Heart left ventricle (tissue), 16 donors: ENCODE results near the gene HAUS8. TPM values are rescaled to one million over a fixed set of nuclear protein-coding genes. Genes with fewer than 3 reads are reported as not detected.

Experiments used
- ATAC-seq, 4 donors: fragments of 200-7000 bp; cut with Tn5 transposase; one replicate each; pipeline ENCODE4 v1.9.1; 2020 to 2022; ENCODE audit warnings: moderate library complexity in 4 of 4, mild to moderate bottlenecking in 3 of 4, moderate number of reproducible peaks in 1 of 4
- DNase-seq, 5 donors: peaks; one replicate each; pipeline ENCODE4 v3.0.0-alpha.2; 2020
- H3K27ac ChIP-seq, 12 donors: fragments of 200-600 bp; sonication (generic) in 4 of 12; one replicate each; pipeline versions ENCODE4 v1.5.0 to v1.8.0; 2016 to 2022; ENCODE audit warnings: mild to moderate bottlenecking in 2 of 12
- H3K27me3 ChIP-seq, 9 donors: fragments of 200-600 bp; sonication (generic) in 2 of 9; one replicate each; pipeline versions ENCODE4 v1.5.1 to v1.8.0; 2016 to 2022; ENCODE audit warnings: mild to moderate bottlenecking in 3 of 9
- H3K36me3 ChIP-seq, 9 donors: fragments of 200-600 bp; sonication (generic) in 2 of 9; one replicate each; pipeline versions ENCODE4 v1.5.0 to v1.8.0; 2018 to 2022; ENCODE audit warnings: mild to moderate bottlenecking in 2 of 9
- H3K4me1 ChIP-seq, 12 donors: fragments of 200-600 bp; sonication (generic) in 4 of 12; one replicate each; pipeline versions ENCODE4 v1.5.0 to v1.8.0; 2016 to 2022; ENCODE audit warnings: mild to moderate bottlenecking in 3 of 12
- H3K4me3 ChIP-seq, 12 donors: fragments of 200-600 bp; sonication (generic) in 4 of 12; one replicate each; pipeline versions ENCODE4 v1.5.0 to v1.8.0; 2017 to 2022; ENCODE audit warnings: mild to moderate bottlenecking in 9 of 12, moderate library complexity in 4 of 12
- H3K9me3 ChIP-seq, 12 donors: fragments of 200-600 bp; sonication (generic) in 4 of 12; one replicate each; pipeline versions ENCODE4 v1.5.0 to v1.8.0; 2016 to 2022; ENCODE audit warnings: mild to moderate bottlenecking in 1 of 12
- POLR2A ChIP-seq, 2 donors: fragments of 450-650 bp; IDR thresholded peaks; one replicate each; pipeline ENCODE4 v1.6.1; 2017; ENCODE audit warnings: antibody characterized with exemption in 2 of 2, mild to moderate bottlenecking in 2 of 2, moderate library complexity in 2 of 2
- WGBS, 4 donors: extraction: QIAGEN DNeasy Blood & Tissue Kit in 2 of 4; methylation state at CpG; one replicate each; pipeline versions ENCODE4 v1.1.5 to v1.1.7; 2013 to 2018; 5-methylcytosine and 5-hydroxymethylcytosine counted together
- intact Hi-C, 10 donors: fragments of 100-400 bp; cut with DNase I; formaldehyde crosslinking; loops; one replicate each; pipeline versions ENCODE4 v1.11.1 to v1.14.2; 2022
- polyA plus RNA-seq, 2 donors: library from polyadenylated mRNA; stranded (reverse); fragments of 200-250 nt; gene quantifications; one replicate each; pipeline ENCODE4 v1.2.3, GENCODE V29; 2013
- total RNA-seq, 9 donors: library from RNA; depleted of rRNA in 2 of 9; stranded (reverse); fragments of >200 nt in 2 of 9; fragmentation: NEBNext Ultra II Directional in 3 of 9; extraction: Animal tissue kit (Norgen Biotek cat#: 25700) in 3 of 9; gene quantifications; one replicate each; pipeline versions ENCODE4 v1.1.0 to v1.2.4, GENCODE V29; 2016 to 2023
- TF ChIP-seq, protein P1 (sequence below), 12 donors: fragments of 200-600 bp; sonication (generic) in 4 of 12; IDR thresholded peaks; one replicate each; pipeline versions ENCODE4 v1.5.0 to v1.8.0; 2018 to 2022; ENCODE audit warnings: antibody characterized with exemption in 12 of 12, mild to moderate bottlenecking in 5 of 12
- donor health status: ischemic (EF 13 %, LVEDD 7.1; RV severe dilation, severe dysfunction).
- donor health status: healthy with polysubstance abuse.
- donor health status: DM: no; HTN: yes; CAD: no.
- donor health status: DM: no; HTN: no; CAD: no.
- donor health status: ischemic (EF 25% LVEDD 6.9; RV normal size, moderate dysfunction).
- donor health status: ischemic (EF 25% LVEDD 5.7; RV mildly dilated, moderate dysfunction).
- donor health status: healthy.
- donor health status: DM: yes; HTN: yes; CAD: no.
- donor health status: ischemic (EF 35%, LVEDD 5.7; RV mildly dilated, moderate dysfunction).
- donor health status: nonischemic (EF 11% LVEDD 7.7; RV severe dilation, severe dysfunction).
- donor health status: DM: yes; HTN: yes; CAD: no.
- donor health status: PGD.
- donor health status: ischemic (EF 29% LVEDD 5.4; RV normal size, mild dysfunction).
- donor health status: nonischemic (EF 23%, LVEDD 6.1; RV moderate dilation, normal function).

Gene HAUS8
- total and polyA plus RNA-seq, 11 donors: 2.1 to 9.2 (median 4.7) TPM

DNA sequence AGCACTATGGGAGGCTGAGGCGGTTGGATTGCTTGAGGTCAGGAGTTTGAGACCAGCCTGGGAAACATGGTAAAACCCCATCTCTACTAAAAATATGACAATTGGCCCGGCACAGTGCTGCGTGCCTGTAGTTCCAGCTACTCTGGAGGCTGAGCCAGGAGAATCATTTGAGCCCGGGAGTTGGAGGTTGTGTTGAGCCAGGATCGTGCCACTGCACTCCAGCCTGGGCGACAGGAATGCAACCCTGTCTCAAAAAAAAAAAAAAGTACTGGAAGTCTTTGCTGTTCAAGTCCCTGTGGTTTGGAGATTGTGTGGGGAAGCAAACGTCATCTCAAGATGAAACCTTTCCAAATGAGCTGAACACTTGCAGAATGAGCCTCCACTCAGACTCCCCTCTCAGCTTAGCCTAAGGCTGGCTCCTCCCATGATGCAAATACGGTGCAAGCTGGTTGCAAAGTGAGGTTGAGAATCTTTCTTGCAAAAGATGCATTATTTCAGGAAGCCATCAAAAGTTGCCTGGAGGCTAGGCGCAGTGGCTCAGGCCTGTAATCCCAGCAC is 46.6 kb upstream of the HAUS8 start:
- no peak overlapping the region for H3K4me3 ChIP-seq
- H3K27me3 ChIP-seq: no peaks in the 10 kb centered on the region
- peaks cover 0 to 60% (median 17%) of the 10 kb centered on the region in 12 donors for H3K4me1 ChIP-seq
- TF ChIP-seq, protein P1, sequence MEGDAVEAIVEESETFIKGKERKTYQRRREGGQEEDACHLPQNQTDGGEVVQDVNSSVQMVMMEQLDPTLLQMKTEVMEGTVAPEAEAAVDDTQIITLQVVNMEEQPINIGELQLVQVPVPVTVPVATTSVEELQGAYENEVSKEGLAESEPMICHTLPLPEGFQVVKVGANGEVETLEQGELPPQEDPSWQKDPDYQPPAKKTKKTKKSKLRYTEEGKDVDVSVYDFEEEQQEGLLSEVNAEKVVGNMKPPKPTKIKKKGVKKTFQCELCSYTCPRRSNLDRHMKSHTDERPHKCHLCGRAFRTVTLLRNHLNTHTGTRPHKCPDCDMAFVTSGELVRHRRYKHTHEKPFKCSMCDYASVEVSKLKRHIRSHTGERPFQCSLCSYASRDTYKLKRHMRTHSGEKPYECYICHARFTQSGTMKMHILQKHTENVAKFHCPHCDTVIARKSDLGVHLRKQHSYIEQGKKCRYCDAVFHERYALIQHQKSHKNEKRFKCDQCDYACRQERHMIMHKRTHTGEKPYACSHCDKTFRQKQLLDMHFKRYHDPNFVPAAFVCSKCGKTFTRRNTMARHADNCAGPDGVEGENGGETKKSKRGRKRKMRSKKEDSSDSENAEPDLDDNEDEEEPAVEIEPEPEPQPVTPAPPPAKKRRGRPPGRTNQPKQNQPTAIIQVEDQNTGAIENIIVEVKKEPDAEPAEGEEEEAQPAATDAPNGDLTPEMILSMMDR (IDR thresholded peaks at IDR 0.05): no peak
- TF ChIP-seq POLR2A (IDR thresholded peaks at IDR 0.05): no peak
- WGBS, 4 donors: 84 to 89% (median 85%) methylated on average over 9 of the region's 9 CpGs
- H3K9me3 ChIP-seq: no peaks in the 10 kb centered on the region
- no peak overlapping the region for H3K27ac ChIP-seq
- DNase-seq: no peak
- ATAC-seq: no peak
- H3K36me3 ChIP-seq: peaks cover 0 to 30% (median 0%) of the 10 kb centered on the region in 9 donors
- intact Hi-C loops: no loop called here

DNA sequence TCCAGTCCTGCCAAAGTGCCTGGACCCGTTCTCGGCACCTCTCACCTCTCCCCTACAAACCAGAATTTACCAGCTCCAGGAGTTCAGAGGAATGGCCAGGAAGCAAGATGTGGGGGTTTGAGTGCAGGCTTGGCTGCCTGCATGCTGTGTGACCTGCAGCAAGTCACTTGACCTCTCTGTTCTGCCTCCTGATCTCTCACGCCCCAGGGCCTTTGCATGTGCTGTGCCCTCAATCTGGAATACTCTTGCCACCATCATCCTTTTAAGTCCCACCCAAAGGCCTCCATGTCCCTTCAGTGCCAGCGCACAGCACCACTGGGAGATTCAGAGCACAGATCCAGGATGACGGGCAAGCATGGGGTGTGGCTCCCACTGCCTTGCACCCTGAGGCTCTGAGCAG is 43.7 kb upstream of the HAUS8 start:
- DNase-seq (no peak), ATAC-seq (no peak)
- H3K9me3 ChIP-seq: no peaks in the 10 kb centered on the region
- no peak for TF ChIP-seq POLR2A (IDR thresholded peaks at IDR 0.05)
- TF ChIP-seq, protein P1 (IDR thresholded peaks at IDR 0.05): no peak
- H3K4me3 ChIP-seq: no peak overlapping the region
- 92 to 95% (median 93%) methylated on average over 5 of the region's 5 CpGs for WGBS, 4 donors
- H3K36me3 ChIP-seq: peaks cover 0 to 36% (median 0%) of the 10 kb centered on the region in 9 donors
- peaks cover 0 to 57% (median 0%) of the 10 kb centered on the region in 12 donors for H3K4me1 ChIP-seq
- H3K27ac ChIP-seq: no peak overlapping the region
- H3K27me3 ChIP-seq: no peaks in the 10 kb centered on the region
- intact Hi-C loops: no loop called here

DNA sequence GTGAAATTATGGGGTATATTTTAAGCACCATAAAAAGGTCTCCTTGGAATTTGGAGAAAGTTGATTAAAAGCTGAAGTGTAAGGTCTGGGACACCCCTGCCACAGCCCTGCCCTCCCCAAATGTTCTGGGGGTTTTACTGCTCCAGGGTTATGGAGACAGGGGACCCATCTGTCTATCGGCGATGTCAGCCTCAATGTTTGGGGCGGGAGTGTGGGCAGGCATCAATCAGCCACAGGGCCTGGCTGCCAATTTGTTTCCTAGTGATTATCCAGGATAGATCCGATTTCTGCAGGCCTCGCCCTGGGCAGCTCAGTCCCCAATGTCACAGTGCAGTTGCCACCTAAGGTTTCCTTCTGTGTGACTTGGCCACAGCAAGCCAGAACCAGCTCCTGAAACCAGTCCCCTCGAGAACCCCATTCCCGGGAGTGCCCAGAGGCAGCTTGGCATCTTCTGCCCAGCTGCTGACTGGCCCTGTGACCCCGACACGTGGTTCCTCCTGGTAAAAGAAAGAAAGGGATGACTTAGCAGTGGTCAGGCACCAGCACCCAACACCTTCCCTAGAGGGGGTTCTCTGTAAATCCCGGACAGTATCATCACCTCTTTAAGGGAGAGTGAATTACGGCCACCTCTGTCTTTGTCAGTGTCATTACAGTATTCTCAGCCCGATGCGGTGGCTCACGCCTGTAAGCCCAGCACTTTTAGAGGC is 41.9 kb upstream of the HAUS8 start:
- Histone ChIP-seq H3K36me3 (peaks cover 0 to 34% (median 0%) of the 10 kb centered on the region in 9 donors), H3K27ac (peak overlapping the region in 1 of 12 donors; percentile 58), H3K27me3 (no peaks in the 10 kb centered on the region), H3K9me3 (no peaks in the 10 kb centered on the region), H3K4me3 (no peak overlapping the region), H3K4me1 (peaks cover 0 to 72% (median 7%) of the 10 kb centered on the region in 12 donors)
- DNase-seq: no peak
- TF ChIP-seq POLR2A (IDR thresholded peaks at IDR 0.05): no peak
- TF ChIP-seq, protein P1 (IDR thresholded peaks at IDR 0.05): no peak
- intact Hi-C loops: no loop called here
- no peak for ATAC-seq
- 86 to 92% (median 89%) methylated on average over 12 to 14 of the region's 14 CpGs for WGBS, 4 donors

GRCh38 chr19:17114414-17114831 is 39.2 kb upstream of the HAUS8 start:
- peaks cover 0 to 88% (median 10%) of the 10 kb centered on the region in 12 donors for H3K4me1 ChIP-seq

More at GRCh38 chr19:17114414-17114831, 39.2 kb upstream of the HAUS8 start:
- TF ChIP-seq POLR2A (IDR thresholded peaks at IDR 0.05): no peak
- TF ChIP-seq, protein P1 (IDR thresholded peaks at IDR 0.05): no peak
- Histone ChIP-seq H3K27ac (peak overlapping the region in 1 of 12 donors; percentile 53), H3K4me3 (no peak overlapping the region), H3K27me3 (no peaks in the 10 kb centered on the region), H3K9me3 (no peaks in the 10 kb centered on the region), H3K36me3 (peaks cover 0 to 37% (median 0%) of the 10 kb centered on the region in 9 donors)
- intact Hi-C loops: no loop called here
- 85 to 87% (median 87%) methylated on average over 12 of the region's 12 CpGs for WGBS, 4 donors
- ATAC-seq (no peak), DNase-seq (no peak)
